Heart left ventricle (tissue), 13 donors: ENCODE results near the gene ITPK1.

Source experiments
- CTCF ChIP-seq, 12 donors: fragments of 200-600 bp; sonication (generic) in 4 of 12; IDR thresholded peaks; one replicate each; pipeline versions ENCODE4 v1.5.0 to v1.8.0; 2018 to 2022; ENCODE audit warnings: antibody characterized with exemption in 12 of 12, mild to moderate bottlenecking in 5 of 12
- POLR2A ChIP-seq, 2 donors: fragments of 450-650 bp; IDR thresholded peaks; one replicate each; pipeline ENCODE4 v1.6.1; 2017; ENCODE audit warnings: antibody characterized with exemption in 2 of 2, mild to moderate bottlenecking in 2 of 2, moderate library complexity in 2 of 2
- donor health status: ischemic (EF 13 %, LVEDD 7.1; RV severe dilation, severe dysfunction).
- donor health status: DM: no; HTN: yes; CAD: no.
- donor health status: DM: no; HTN: no; CAD: no.
- donor health status: ischemic (EF 25% LVEDD 6.9; RV normal size, moderate dysfunction).
- donor health status: ischemic (EF 25% LVEDD 5.7; RV mildly dilated, moderate dysfunction).
- donor health status: ischemic (EF 35%, LVEDD 5.7; RV mildly dilated, moderate dysfunction).
- donor health status: nonischemic (EF 11% LVEDD 7.7; RV severe dilation, severe dysfunction).
- donor health status: DM: yes; HTN: yes; CAD: no.
- donor health status: PGD.
- donor health status: ischemic (EF 29% LVEDD 5.4; RV normal size, mild dysfunction).
- donor health status: nonischemic (EF 23%, LVEDD 6.1; RV moderate dilation, normal function).

- TF ChIP-seq POLR2A (IDR thresholded peaks at IDR 0.05) (no peak), CTCF (IDR thresholded peaks at IDR 0.05) (no peak)
Measured at GRCh38 chr14:93063393-93063792, 52.3 kb downstream of the ITPK1 start.
